NCI-H1436 (cell line): Measurements from ENCODE around the gene RBM19.

Source experiments
- DNase-seq: peaks from one replicate; lab custom pipeline; 2025; lab: John Stamatoyannopoulos, UW

Gene RBM19

GRCh38 chr12:113852695-113853490 is 113.2 kb downstream of the RBM19 start:
- no peak for DNase-seq

GRCh38 chr12:113852264-113852663 is 113.9 kb downstream of the RBM19 start:
- peak; percentile 66 for DNase-seq

- DNase-seq, result no peak
Measured at GRCh38 chr12:113850309-113851056, 115.6 kb downstream of the RBM19 start.

- no peak for DNase-seq
Measured at GRCh38 chr12:113847856-113848255, 118.3 kb downstream of the RBM19 start.

DNA sequence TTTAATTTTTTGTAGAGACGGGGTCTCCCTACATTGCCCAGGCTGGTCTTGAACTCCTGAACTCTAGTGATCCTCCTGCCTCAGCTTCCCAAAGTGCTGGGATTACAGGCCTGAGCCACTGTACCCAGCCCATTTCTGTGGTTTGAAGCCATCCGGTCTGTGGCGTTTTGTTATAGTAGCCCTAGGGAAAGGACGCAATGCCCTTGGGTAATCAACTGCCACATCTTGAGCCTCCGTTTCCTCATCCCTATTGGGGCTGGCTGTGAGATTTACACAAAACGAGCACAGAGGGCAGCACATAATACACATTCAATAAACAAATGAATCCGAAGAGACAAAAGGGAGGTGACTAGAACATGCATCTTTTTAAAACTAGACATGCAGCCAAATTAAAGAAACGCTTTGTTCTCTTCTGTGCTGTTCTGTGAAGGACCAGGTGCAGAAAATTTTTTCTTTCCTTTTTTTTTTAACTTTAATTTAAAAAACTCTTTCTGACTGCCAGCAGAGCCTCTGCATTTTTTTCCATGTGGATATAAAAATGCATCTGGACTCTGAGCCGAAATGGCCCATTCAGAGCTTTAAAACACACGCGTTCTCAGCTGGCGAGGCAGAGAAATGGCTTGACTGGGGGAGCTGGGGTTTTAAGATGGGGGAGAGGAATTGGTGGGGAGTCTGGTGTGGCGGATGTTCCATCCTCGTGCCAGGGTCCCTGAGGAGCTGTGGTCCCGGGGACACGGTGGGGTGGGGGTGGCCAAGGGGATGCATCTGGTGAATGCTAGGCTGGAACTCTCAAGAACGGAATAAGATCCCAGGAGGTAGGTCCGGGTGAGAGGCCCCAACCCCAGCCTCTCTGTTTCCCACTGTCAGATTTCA is 119.0 kb downstream of the RBM19 start:
- no peak for DNase-seq

DNA sequence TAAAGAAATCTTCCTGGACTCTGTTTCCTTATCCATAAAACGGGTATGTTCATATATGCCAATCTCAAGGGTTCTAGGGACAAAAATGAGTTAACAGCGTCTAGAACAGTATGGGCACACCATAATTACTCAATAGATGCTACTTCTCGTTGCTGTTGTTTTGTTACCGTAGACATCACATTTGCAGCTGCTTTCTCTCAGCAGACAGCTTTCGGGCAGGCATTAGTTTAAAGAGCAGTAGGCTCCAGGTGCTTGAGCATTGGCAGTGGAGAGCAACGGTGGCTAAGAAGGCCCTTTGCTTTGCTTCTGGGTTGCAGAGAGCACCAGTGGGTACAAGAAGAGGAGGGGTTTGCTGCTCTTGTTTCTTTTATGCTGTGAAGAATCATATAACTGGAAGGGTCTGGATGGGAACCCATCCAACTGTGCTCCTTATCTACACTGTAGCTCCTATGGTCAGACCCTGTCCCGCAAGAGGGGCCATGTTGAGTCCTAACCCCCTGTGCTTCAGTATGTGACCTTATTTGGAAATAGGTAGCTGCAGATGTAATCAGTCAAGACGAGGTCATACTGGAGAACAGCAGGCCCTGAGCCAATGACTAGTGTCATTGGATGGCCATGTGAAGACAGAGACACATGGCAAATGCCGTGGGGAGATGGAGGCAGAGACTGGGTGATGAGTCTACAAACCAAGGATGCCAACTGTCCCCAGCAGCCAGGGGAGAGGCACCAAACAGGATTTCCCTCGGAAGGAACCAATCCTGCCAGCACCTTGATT is 120.0 kb downstream of the RBM19 start:
- no peak for DNase-seq

GRCh38 chr12:113844495-113845210 is 121.5 kb downstream of the RBM19 start:
- peak; percentile 49 for DNase-seq

- no peak for DNase-seq
Measured at GRCh38 chr12:113842699-113843098, 123.4 kb downstream of the RBM19 start.

- DNase-seq, result no peak
Measured at GRCh38 chr12:113841786-113842185, 124.3 kb downstream of the RBM19 start.

DNA sequence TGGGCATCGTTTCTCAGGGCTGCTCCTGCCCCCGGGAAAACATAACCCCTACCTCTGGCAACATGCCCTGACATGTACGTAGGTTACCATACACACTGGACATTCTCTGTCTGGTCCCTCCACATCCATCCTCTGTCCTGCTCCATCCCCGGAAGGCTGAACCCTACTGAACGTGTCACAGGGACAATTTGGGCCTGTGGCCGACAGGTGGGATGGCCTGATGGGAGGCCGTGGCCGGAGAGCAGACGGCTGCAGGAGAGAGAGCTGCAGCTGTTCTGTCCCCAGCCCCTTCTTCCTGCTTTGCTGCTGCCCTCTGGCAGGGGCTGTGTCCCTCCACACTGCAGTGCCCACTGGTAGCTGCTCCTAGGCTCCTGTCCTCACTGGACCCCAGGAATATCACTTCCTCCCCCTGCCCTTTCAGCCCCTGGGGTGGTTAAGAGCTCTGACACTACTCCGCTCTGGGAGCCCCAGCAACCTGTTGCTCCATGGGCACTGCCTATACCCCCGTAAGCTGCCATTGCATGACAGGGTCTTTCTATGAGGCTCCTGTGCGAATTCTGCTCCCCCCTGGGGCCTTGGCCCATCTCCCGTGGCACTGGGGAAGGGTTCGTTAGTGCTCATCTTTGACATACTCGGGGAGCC is 125.6 kb downstream of the RBM19 start:
- DNase-seq, result no peak

- no peak for DNase-seq
Measured at GRCh38 chr12:113838896-113839295, 127.2 kb downstream of the RBM19 start.

DNA sequence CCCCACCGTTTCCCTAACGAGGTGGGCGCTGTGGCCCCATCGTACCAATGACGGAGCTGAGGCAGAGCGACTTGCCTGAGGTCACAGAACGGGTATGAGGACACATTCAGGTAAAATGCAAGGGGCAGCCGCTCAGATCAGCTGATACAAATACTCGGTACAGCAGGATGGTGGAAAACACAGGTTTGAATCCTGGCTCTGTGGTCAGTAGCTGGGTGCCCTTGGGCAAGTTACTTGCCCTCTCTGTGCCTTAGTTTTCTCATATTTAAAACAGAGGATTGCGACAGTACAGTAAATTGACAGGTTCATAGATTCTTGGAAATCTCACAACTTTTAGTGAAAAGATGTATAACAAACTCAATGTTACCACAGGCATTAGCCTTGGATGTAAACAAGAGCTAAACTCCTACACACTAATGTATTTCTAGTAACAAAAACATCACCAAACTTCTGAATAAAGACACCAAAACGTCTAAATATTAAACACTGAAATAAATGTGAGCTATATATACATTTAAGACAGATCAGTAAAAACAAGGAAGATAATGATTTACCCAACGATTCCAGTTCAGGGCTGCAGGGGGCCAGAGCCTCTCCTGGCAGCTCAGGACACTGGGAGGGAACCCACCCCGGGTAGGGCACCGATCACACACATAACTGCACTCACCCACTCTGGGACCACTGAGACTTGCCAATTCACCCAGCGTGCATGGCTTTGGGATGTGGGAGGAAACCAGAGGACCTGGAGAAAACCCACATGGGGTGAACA is 128.4 kb downstream of the RBM19 start:
- DNase-seq, result no peak

- no peak for DNase-seq
Measured at GRCh38 chr12:113837084-113837483, 129.0 kb downstream of the RBM19 start.

DNA sequence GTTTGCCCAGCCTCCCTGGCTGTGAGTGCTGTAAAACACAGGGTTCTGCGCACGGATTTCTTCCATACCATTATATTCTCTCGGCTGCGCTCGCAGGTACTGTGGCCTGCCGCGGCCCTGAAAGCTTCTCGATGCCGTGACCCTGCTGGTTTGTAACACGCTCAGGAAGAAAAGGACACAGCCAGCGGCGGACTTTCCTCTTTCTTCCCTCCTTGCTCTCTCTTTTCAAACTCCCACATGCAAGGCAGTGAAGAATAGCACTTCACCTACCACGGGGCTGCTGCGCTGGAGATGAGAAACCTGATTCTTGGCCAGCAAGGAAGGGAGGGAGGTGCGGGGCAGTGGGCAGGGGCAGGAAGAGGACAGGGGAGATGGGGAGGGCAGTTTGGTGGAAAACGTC is 130.2 kb downstream of the RBM19 start:
- DNase-seq, result no peak

- DNase-seq, result peak; percentile 19
Measured at GRCh38 chr12:113835433-113835832, 130.7 kb downstream of the RBM19 start.

GRCh38 chr12:113833422-113833821 is 132.7 kb downstream of the RBM19 start:
- peak; percentile 31 for DNase-seq

DNA sequence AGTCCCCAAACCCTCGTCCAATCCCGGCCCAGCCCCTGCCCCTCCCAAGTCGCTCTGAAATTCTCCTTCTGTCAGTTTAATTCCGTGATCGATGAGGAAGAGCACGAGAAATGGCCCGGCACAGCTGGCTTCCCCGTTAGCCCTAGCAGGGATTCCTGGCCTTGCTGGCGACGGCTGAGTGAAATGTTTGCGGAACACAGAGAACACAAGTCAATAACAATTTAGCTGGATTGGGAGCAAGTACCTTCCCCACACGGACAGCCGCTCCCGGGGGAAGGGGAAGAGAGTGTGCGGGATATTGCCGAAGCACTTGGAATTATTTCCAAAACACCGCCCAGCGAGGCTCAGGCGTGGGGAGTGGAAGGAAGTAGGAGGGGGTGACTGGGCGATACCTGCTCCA is 134.6 kb downstream of the RBM19 start:
- DNase-seq, result no peak

DNA sequence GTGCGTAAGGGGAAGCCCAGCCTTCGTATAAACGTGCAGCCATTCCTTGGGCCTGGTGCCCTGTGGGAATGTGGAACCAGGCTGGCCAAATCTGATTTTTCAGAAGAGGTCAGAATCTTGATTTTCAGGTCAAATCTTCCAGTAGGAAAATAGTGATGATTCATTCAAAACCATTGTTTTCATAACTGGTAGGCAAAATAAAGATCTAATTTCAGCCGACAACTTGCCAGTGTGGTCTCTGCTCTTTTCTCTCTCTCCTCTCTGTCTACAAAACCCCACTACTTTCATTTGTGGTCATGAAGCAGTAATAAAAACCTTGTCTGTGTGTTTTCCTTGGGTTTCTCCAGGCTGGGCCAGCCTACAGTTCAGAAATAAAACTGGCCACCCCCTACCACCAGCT is 135.1 kb downstream of the RBM19 start:
- no peak for DNase-seq

DNA sequence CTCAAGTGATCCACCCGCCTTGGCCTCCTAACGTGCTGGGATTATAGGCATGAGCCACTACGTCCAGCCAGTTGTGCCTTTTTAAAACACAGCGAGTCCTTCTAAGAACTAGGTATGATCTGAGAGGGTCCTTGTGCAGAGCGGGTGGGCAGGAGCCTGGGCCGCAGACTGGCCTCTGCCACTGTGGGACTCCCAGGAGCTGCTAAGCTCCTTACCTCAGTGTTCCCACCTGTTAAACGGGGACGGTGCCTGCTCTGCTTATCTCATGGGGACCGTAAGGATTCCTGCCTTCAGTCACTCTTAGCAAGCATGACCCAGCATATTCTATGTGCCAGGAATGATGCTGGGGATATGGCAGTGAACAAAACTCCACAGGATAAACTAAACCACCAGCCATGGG is 136.9 kb downstream of the RBM19 start:
- no peak for DNase-seq
